Activated T-cell treated with anti-CD3 and anti-CD28 coated beads, Interleukin-2, amount 50 U/mL, for 24 hours (primary cell): ENCODE data around the gene FAM9C.

Source experiments
- DNase-seq: peaks from one replicate; pipeline ENCODE4 v3.0.0-alpha.2; 2020
- H3K27ac Mint-ChIP-seq: 2 replicates; pipeline ENCODE4 v1.8.0; 2020; ENCODE audit warnings: mild to moderate bottlenecking, mixed read lengths
- H3K27me3 Mint-ChIP-seq: 2 replicates; pipeline ENCODE4 v1.8.0; 2020; ENCODE audit warnings: mixed read lengths
- H3K36me3 Mint-ChIP-seq: 2 replicates; pipeline ENCODE4 v1.8.0; 2020; ENCODE audit warnings: low read depth, mixed read lengths
- H3K4me1 Mint-ChIP-seq: 2 replicates; pipeline ENCODE4 v1.8.0; 2020; ENCODE audit warnings: low read depth, mixed read lengths
- H3K4me3 Mint-ChIP-seq: 2 replicates; pipeline ENCODE4 v1.8.0; 2020; ENCODE audit warnings: mild to moderate bottlenecking, moderate library complexity, mixed read lengths
- H3K9me3 Mint-ChIP-seq: 2 replicates; pipeline ENCODE4 v1.8.0; 2020; ENCODE audit warnings: mixed read lengths

The FAM9C gene

GRCh38 chrX:13082206-13083065 lies 38.0 kb upstream of the FAM9C start:
- Mint-ChIP-seq H3K36me3 (no peaks in the 10 kb centered on the region), H3K27me3 (peaks cover 70% of the 10 kb centered on the region), H3K27ac (peak overlapping the region; percentile 84), H3K4me3 (peak overlapping the region; percentile 53), H3K4me1 (peaks cover 90% of the 10 kb centered on the region), H3K9me3 (no peaks in the 10 kb centered on the region)
- no peak for DNase-seq

- peaks cover 88% of the 10 kb centered on the region for H3K4me1 Mint-ChIP-seq
- no peaks in the 10 kb centered on the region for H3K9me3 Mint-ChIP-seq
- H3K4me3 Mint-ChIP-seq: peak overlapping the region; percentile 53
- no peaks in the 10 kb centered on the region for H3K36me3 Mint-ChIP-seq
- no peak for DNase-seq
- peaks cover 72% of the 10 kb centered on the region for H3K27me3 Mint-ChIP-seq
- H3K27ac Mint-ChIP-seq: peak overlapping the region; percentile 84
Measured at GRCh38 chrX:13081395-13082205, 37.2 kb upstream of the FAM9C start.

- Mint-ChIP-seq H3K4me1 (peaks cover 87% of the 10 kb centered on the region), H3K36me3 (no peaks in the 10 kb centered on the region), H3K4me3 (peak overlapping the region; percentile 27), H3K9me3 (no peaks in the 10 kb centered on the region), H3K27me3 (peaks cover 73% of the 10 kb centered on the region), H3K27ac (peak overlapping the region; percentile 84)
- DNase-seq: no peak
Measured at GRCh38 chrX:13080128-13080795, 35.8 kb upstream of the FAM9C start.

- no peak for DNase-seq
- Mint-ChIP-seq H3K9me3 (no peaks in the 10 kb centered on the region), H3K4me3 (peak overlapping the region; percentile 35), H3K4me1 (peaks cover 89% of the 10 kb centered on the region), H3K27ac (peak overlapping the region; percentile 83), H3K27me3 (peaks cover 78% of the 10 kb centered on the region), H3K36me3 (no peaks in the 10 kb centered on the region)
Measured at GRCh38 chrX:13078739-13079444, 34.5 kb upstream of the FAM9C start.

- Mint-ChIP-seq H3K27me3 (peaks cover 76% of the 10 kb centered on the region), H3K36me3 (no peaks in the 10 kb centered on the region), H3K4me1 (peaks cover 75% of the 10 kb centered on the region), H3K27ac (peak overlapping the region; percentile 92), H3K9me3 (no peaks in the 10 kb centered on the region), H3K4me3 (peak overlapping the region; percentile 15)
- no peak for DNase-seq
Measured at GRCh38 chrX:13077168-13077567, 32.7 kb upstream of the FAM9C start.

GRCh38 chrX:13076176-13076961 lies 31.9 kb upstream of the FAM9C start:
- no peak for DNase-seq
- Mint-ChIP-seq H3K27ac (peak overlapping the region; percentile 92), H3K4me1 (peaks cover 67% of the 10 kb centered on the region), H3K36me3 (no peaks in the 10 kb centered on the region), H3K27me3 (peaks cover 72% of the 10 kb centered on the region), H3K4me3 (peak overlapping the region; percentile 15), H3K9me3 (no peaks in the 10 kb centered on the region)

GRCh38 chrX:13074297-13075262 lies 30.2 kb upstream of the FAM9C start:
- no peak for DNase-seq

GRCh38 chrX:13069771-13070416 lies 25.5 kb upstream of the FAM9C start:
- no peak for DNase-seq
- Mint-ChIP-seq H3K4me1 (peaks cover 25% of the 10 kb centered on the region), H3K9me3 (peaks cover 14% of the 10 kb centered on the region), H3K4me3 (no peak overlapping the region), H3K36me3 (peaks cover 10% of the 10 kb centered on the region), H3K27ac (no peak overlapping the region), H3K27me3 (peaks cover 62% of the 10 kb centered on the region)

More at GRCh38 chrX:13074297-13075262, 30.2 kb upstream of the FAM9C start:
- peaks cover 4% of the 10 kb centered on the region for H3K9me3 Mint-ChIP-seq
- peaks cover 50% of the 10 kb centered on the region for H3K4me1 Mint-ChIP-seq
- H3K36me3 Mint-ChIP-seq: peaks cover 3% of the 10 kb centered on the region
- peak overlapping the region; percentile 78 for H3K27ac Mint-ChIP-seq
- H3K27me3 Mint-ChIP-seq: peaks cover 61% of the 10 kb centered on the region
- no peak overlapping the region for H3K4me3 Mint-ChIP-seq

- Mint-ChIP-seq H3K4me3 (no peak overlapping the region), H3K27ac (no peak overlapping the region)
Measured at GRCh38 chrX:13068651-13069050, 24.2 kb upstream of the FAM9C start.

GRCh38 chrX:13067773-13068172 lies 23.4 kb upstream of the FAM9C start:
- H3K4me3 Mint-ChIP-seq: no peak overlapping the region
- H3K36me3 Mint-ChIP-seq: peaks cover 14% of the 10 kb centered on the region

More at GRCh38 chrX:13068651-13069050, 24.2 kb upstream of the FAM9C start:
- H3K36me3 Mint-ChIP-seq: peaks cover 10% of the 10 kb centered on the region
- DNase-seq: no peak
- peaks cover 14% of the 10 kb centered on the region for H3K9me3 Mint-ChIP-seq
- peaks cover 63% of the 10 kb centered on the region for H3K27me3 Mint-ChIP-seq
- peaks cover 23% of the 10 kb centered on the region for H3K4me1 Mint-ChIP-seq

GRCh38 chrX:13066391-13066790 lies 22.0 kb upstream of the FAM9C start:
- H3K4me3 Mint-ChIP-seq: no peak overlapping the region
- H3K9me3 Mint-ChIP-seq: peaks cover 25% of the 10 kb centered on the region
- H3K36me3 Mint-ChIP-seq: peaks cover 20% of the 10 kb centered on the region
- peaks cover 24% of the 10 kb centered on the region for H3K4me1 Mint-ChIP-seq
- H3K27ac Mint-ChIP-seq: no peak overlapping the region
- peaks cover 60% of the 10 kb centered on the region for H3K27me3 Mint-ChIP-seq
- no peak for DNase-seq

More at GRCh38 chrX:13067773-13068172, 23.4 kb upstream of the FAM9C start:
- peaks cover 61% of the 10 kb centered on the region for H3K27me3 Mint-ChIP-seq
- no peak overlapping the region for H3K27ac Mint-ChIP-seq
- DNase-seq: no peak
- H3K4me1 Mint-ChIP-seq: peaks cover 22% of the 10 kb centered on the region
- H3K9me3 Mint-ChIP-seq: peaks cover 19% of the 10 kb centered on the region

GRCh38 chrX:13064599-13065143 lies 20.3 kb upstream of the FAM9C start:
- no peak for DNase-seq
- H3K4me3 Mint-ChIP-seq: no peak overlapping the region
- H3K9me3 Mint-ChIP-seq: peaks cover 33% of the 10 kb centered on the region
- H3K36me3 Mint-ChIP-seq: peaks cover 24% of the 10 kb centered on the region
- H3K27ac Mint-ChIP-seq: no peak overlapping the region
- peaks cover 71% of the 10 kb centered on the region for H3K27me3 Mint-ChIP-seq
- H3K4me1 Mint-ChIP-seq: peaks cover 36% of the 10 kb centered on the region
